HL-60 (cell line): ENCODE measurements around the gene DDX47.

Experiments used
- DNase-seq, 2 experiments: peaks; one replicate each; pipeline ENCODE4 v3.0.0-alpha.2; 2010 to 2020; ENCODE audit warnings: low read depth in 1 of 2, low spot score in 1 of 2
- H3K27ac ChIP-seq: fragments of 250-450 bp; sonication (Bioruptor Pico); replicated peaks from 2 replicates; pipeline ENCODE4 v1.5.1; 2020; ENCODE audit warnings: mild to moderate bottlenecking, moderate library complexity
- H3K27me3 ChIP-seq: fragments of 250-450 bp; sonication (Bioruptor Pico); 2 replicates; pipeline ENCODE4 v1.5.1; 2021; ENCODE audit warnings: mild to moderate bottlenecking, moderate library complexity; ENCODE audit not compliant: insufficient read depth, poor library complexity, severe bottlenecking
- H3K4me3 ChIP-seq: replicated peaks from 2 replicates; pipeline ENCODE4 v1.5.1; 2011; ENCODE audit warnings: mild to moderate bottlenecking, control low read depth, low read length; ENCODE audit not compliant: insufficient read depth
- GABPA ChIP-seq: IDR thresholded peaks from 2 replicates; pipeline ENCODE4 v1.6.1; 2012; ENCODE audit warnings: low read depth
- POLR2AphosphoS5 ChIP-seq: IDR thresholded peaks from 2 replicates; pipeline ENCODE4 v1.6.1; 2012; ENCODE audit warnings: low read depth
- SPI1 ChIP-seq: IDR thresholded peaks from 2 replicates; pipeline ENCODE4 v1.6.1; 2012; ENCODE audit warnings: low read depth, mild to moderate bottlenecking, borderline replicate concordance
- TF ChIP-seq, protein P1 (sequence below): IDR thresholded peaks from one replicate; pipeline ENCODE4 v1.5.1; 2011; ENCODE audit warnings: low read length, control low read depth, inconsistent platforms; ENCODE audit not compliant: insufficient read depth
- TF ChIP-seq, protein P2 (sequence below): IDR thresholded peaks from 2 replicates; pipeline ENCODE4 v1.6.1; 2012; ENCODE audit warnings: low read depth; ENCODE audit not compliant: insufficient replicate concordance

Gene DDX47

DNA sequence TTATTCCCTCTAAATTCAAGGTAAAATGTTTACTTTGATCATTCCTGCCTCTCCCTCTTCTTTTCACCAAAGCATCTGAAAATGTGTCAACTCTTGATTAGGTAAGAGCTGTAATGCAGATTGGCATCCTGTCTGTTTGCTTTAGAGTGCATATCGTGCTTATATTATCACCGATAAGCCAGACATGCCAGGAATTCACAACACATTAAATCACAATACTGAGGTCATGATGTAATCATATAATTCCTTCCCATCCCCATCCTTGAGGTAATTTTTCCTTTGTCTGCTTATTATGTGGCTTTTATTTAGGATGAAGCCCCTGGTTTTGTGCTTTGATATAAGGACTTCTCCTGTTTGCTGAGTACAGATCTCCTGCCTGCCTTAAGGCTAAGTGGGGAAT is 10.2 kb downstream of the DDX47 start:
- H3K4me3 ChIP-seq: no peak overlapping the region
- TF ChIP-seq, protein P1, sequence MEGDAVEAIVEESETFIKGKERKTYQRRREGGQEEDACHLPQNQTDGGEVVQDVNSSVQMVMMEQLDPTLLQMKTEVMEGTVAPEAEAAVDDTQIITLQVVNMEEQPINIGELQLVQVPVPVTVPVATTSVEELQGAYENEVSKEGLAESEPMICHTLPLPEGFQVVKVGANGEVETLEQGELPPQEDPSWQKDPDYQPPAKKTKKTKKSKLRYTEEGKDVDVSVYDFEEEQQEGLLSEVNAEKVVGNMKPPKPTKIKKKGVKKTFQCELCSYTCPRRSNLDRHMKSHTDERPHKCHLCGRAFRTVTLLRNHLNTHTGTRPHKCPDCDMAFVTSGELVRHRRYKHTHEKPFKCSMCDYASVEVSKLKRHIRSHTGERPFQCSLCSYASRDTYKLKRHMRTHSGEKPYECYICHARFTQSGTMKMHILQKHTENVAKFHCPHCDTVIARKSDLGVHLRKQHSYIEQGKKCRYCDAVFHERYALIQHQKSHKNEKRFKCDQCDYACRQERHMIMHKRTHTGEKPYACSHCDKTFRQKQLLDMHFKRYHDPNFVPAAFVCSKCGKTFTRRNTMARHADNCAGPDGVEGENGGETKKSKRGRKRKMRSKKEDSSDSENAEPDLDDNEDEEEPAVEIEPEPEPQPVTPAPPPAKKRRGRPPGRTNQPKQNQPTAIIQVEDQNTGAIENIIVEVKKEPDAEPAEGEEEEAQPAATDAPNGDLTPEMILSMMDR: no peak
- H3K27me3 ChIP-seq: no peaks in the 10 kb centered on the region
- no peak for DNase-seq
- no peak overlapping the region for H3K27ac ChIP-seq

DNA sequence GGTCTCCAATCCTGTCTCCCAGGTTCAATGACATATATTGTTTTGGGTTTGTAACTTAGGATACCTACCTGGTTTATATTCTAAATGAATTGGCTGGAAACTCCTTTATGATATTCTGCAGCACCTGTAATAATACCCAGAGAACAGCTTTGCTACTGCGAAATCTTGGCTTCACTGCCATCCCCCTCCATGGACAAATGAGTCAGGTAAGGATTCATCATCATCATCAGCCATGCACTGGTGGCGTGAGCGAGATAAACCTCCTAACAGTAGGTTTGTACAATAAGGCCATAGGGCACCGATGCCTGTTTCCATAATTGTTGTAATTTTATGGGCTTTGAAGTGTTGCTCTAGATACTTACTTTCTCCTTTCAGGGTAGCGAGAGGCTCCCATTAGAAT is 10.7 kb downstream of the DDX47 start:
- no peak for TF ChIP-seq POLR2AphosphoS5
- no peak for TF ChIP-seq SPI1
- TF ChIP-seq GABPA: no peak
- TF ChIP-seq, protein P1: no peak
- TF ChIP-seq, protein P2, sequence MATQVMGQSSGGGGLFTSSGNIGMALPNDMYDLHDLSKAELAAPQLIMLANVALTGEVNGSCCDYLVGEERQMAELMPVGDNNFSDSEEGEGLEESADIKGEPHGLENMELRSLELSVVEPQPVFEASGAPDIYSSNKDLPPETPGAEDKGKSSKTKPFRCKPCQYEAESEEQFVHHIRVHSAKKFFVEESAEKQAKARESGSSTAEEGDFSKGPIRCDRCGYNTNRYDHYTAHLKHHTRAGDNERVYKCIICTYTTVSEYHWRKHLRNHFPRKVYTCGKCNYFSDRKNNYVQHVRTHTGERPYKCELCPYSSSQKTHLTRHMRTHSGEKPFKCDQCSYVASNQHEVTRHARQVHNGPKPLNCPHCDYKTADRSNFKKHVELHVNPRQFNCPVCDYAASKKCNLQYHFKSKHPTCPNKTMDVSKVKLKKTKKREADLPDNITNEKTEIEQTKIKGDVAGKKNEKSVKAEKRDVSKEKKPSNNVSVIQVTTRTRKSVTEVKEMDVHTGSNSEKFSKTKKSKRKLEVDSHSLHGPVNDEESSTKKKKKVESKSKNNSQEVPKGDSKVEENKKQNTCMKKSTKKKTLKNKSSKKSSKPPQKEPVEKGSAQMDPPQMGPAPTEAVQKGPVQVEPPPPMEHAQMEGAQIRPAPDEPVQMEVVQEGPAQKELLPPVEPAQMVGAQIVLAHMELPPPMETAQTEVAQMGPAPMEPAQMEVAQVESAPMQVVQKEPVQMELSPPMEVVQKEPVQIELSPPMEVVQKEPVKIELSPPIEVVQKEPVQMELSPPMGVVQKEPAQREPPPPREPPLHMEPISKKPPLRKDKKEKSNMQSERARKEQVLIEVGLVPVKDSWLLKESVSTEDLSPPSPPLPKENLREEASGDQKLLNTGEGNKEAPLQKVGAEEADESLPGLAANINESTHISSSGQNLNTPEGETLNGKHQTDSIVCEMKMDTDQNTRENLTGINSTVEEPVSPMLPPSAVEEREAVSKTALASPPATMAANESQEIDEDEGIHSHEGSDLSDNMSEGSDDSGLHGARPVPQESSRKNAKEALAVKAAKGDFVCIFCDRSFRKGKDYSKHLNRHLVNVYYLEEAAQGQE: no peak
- no peak overlapping the region for H3K4me3 ChIP-seq
- no peaks in the 10 kb centered on the region for H3K27me3 ChIP-seq
- H3K27ac ChIP-seq: no peak overlapping the region
- DNase-seq: no peak

DNA sequence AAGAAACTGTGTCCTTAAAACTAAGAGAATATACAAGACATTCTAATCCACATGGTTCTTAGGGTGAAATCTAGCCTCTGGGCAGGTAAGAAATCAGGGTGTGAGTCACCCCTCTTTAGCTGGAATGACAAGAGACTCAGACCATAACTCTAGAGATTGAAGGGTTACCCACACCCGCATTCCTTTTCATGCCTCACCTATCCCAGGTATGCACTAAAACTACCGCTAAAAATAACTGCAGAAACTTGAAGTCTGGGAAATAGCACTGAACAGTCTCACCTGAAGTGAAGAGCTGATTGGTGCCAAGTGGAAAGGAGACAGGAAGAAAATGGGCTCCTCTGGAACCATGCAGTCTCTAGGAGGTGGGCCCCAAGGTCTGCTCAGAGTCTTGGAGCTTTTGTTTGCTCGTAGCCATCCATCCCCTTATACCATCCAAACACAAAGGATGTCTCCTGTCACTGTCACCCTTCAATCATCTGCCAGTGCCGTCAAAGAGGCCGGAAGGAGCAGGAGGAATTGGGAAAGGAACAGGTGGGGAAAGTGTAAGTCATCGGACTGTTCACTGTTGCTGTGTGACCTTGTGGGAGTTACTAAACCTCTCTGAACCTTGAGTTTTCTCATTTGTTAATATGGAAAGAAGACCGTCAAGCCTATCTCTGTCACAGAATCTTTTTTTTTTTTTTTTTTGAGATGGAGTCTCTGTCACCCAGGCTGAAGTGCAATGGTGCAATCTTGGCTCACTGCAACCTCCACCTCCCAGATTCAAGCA is 22.4 kb downstream of the DDX47 start:
- Histone ChIP-seq H3K27me3 (no peaks in the 10 kb centered on the region), H3K4me3 (no peak overlapping the region), H3K27ac (no peak overlapping the region)
- TF ChIP-seq SPI1 (no peak), GABPA (no peak), POLR2AphosphoS5 (no peak)
- TF ChIP-seq, protein P2: no peak
- TF ChIP-seq, protein P1: no peak
- no peak for DNase-seq

DNA sequence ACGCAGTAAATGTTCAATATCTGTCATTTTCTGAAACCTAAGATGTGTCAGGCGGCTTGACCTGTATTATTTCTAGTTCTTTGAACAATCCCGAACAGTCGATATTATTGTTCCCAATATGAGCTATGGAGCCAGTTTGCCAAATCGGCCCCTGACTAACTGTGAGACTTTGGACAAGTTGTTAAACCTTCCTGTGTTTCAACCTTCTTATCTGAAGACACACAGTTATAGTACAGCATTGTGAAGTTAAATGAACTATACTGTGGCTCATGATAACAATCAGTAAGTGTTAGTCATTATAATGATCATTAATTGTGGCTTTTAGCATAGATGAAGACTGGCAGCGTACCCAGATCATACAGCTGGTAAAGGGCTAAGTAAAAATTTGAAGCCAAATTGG is 23.4 kb downstream of the DDX47 start:
- DNase-seq: no peak
- H3K27me3 ChIP-seq: no peaks in the 10 kb centered on the region
- no peak overlapping the region for H3K4me3 ChIP-seq
- H3K27ac ChIP-seq: no peak overlapping the region
- TF ChIP-seq, protein P2: no peak
- no peak for TF ChIP-seq SPI1
- TF ChIP-seq, protein P1: no peak
- TF ChIP-seq POLR2AphosphoS5: no peak
- TF ChIP-seq GABPA: no peak
